Body of pancreas (tissue), 4 donors: ENCODE measurements around the gene FASTK. TPM values are rescaled to one million over a fixed set of nuclear protein-coding genes. Genes with fewer than 3 reads are reported as not detected.
A peak's percentile ranks its signal among the peaks of the same experiment; 100 is the strongest.

Experiments used
- ATAC-seq: fragments of 150-250 bp; one replicate; pipeline ENCODE4 v1.9.1; 2016
- DNase-seq, 4 donors: peaks; one replicate each; pipeline ENCODE4 v3.0.0-alpha.2; 2019
- H3K27ac ChIP-seq, 4 donors: fragments of 200-600 bp; sonication (generic); 1 replicate in 3 of 4; 2 replicates in 1 of 4; pipeline versions ENCODE4 v1.5.1 to v1.6.1; 2016 to 2019; ENCODE audit warnings: mild to moderate bottlenecking in 1 of 4, mixed read lengths in 1 of 4, moderate library complexity in 1 of 4
- H3K27me3 ChIP-seq, 2 donors: fragments of 200-600 bp; sonication (generic); one replicate each; pipeline ENCODE4 v1.6.0; 2016; ENCODE audit warnings: mild to moderate bottlenecking in 1 of 2
- H3K36me3 ChIP-seq, 2 donors: fragments of 200-600 bp; sonication (generic); replicated peaks in 1 of 2; 2 replicates each; pipeline ENCODE4 v1.5.1; 2016; ENCODE audit warnings: low read depth in 2 of 2; ENCODE audit not compliant: insufficient read depth in 1 of 2
- H3K4me1 ChIP-seq: fragments of 200-600 bp; sonication (generic); one replicate; pipeline ENCODE4 v1.6.0; 2016
- H3K4me3 ChIP-seq, 2 donors: fragments of 200-600 bp; sonication (generic); 1 replicate in 1 of 2; 2 replicates in 1 of 2; pipeline ENCODE4 v1.5.1; 2016 to 2019
- H3K9me3 ChIP-seq, 3 donors: fragments of 200-600 bp; sonication (generic); 1 replicate in 2 of 3; 2 replicates in 1 of 3; pipeline ENCODE4 v1.5.1; 2016
- POLR2A ChIP-seq, 3 donors: fragments of 450-650 bp; IDR thresholded peaks; one replicate each; pipeline ENCODE4 v1.6.1; 2016; ENCODE audit warnings: antibody characterized with exemption in 3 of 3, mild to moderate bottlenecking in 2 of 3
- WGBS, 2 donors: methylation state at CpG; one replicate each; pipeline ENCODE4 v1.1.5; 2017; 5-methylcytosine and 5-hydroxymethylcytosine counted together
- intact Hi-C: fragments of 100-400 bp; cut with DNase I; formaldehyde crosslinking; loops from one replicate; pipeline ENCODE4 v1.15.1; 2023
- total RNA-seq, 2 donors: library from RNA; depleted of rRNA; stranded (reverse); fragments of >200 nt; gene quantifications; one replicate each; pipeline ENCODE4 v1.1.0, GENCODE V29; 2016
- TF ChIP-seq, protein P1 (sequence below), 7 experiments: fragments of 450-650 bp in 4 of 7; fragments of 200-600 bp in 3 of 7; sonication (generic) in 3 of 7; IDR thresholded peaks; one replicate each; pipeline ENCODE4 v1.5.1; 2016 to 2019; ENCODE audit warnings: antibody characterized with exemption in 7 of 7

FASTK gene
- total RNA-seq, 2 donors from 2014 or later: 60.7 to 201 TPM

DNA sequence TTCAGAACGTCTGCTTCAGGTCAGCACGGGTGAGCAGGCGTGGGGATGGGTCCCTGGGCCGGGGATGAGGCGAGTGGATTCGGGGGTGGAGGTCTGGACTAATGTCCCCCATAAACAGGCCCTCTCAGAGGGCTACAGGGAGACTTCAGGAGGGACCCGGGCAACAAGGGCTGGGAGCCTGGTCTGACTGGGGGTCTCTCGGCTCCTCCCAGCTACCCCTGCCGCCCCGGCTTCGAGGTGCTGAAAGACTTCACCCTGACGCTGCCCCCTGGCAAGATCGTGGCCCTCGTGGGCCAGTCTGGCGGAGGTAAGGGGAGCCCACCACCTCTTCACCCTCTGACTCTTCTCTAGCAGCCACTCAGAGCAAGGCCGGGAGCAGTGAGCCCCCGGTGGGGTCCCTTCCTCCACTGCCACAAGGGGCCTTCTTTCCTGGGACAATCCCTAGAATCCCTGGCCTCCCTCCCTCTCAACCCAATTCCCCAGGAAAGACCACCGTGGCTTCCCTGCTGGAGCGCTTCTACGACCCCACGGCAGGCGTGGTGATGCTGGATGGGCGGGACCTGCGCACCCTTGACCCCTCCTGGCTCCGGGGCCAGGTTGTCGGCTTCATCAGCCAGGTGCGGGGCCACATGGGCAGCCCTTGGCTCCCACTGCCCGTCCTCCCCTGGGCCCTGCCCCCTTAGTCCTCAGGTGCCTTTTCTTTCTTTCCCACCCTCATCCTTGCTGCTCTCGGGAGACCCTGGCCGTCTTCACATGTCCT is 39.8 kb downstream of the FASTK start:
- Histone ChIP-seq H3K9me3 (no peaks in the 10 kb centered on the region), H3K4me3 (no peak overlapping the region), H3K4me1 (no peaks in the 10 kb centered on the region), H3K36me3 (peaks cover 0 to 7% of the 10 kb centered on the region in 2 donors), H3K27ac (no peak overlapping the region), H3K27me3 (no peaks in the 10 kb centered on the region)
- no peak for DNase-seq
- no peak for ATAC-seq
- TF ChIP-seq POLR2A (IDR thresholded peaks at IDR 0.05): no peak
- TF ChIP-seq, protein P1, sequence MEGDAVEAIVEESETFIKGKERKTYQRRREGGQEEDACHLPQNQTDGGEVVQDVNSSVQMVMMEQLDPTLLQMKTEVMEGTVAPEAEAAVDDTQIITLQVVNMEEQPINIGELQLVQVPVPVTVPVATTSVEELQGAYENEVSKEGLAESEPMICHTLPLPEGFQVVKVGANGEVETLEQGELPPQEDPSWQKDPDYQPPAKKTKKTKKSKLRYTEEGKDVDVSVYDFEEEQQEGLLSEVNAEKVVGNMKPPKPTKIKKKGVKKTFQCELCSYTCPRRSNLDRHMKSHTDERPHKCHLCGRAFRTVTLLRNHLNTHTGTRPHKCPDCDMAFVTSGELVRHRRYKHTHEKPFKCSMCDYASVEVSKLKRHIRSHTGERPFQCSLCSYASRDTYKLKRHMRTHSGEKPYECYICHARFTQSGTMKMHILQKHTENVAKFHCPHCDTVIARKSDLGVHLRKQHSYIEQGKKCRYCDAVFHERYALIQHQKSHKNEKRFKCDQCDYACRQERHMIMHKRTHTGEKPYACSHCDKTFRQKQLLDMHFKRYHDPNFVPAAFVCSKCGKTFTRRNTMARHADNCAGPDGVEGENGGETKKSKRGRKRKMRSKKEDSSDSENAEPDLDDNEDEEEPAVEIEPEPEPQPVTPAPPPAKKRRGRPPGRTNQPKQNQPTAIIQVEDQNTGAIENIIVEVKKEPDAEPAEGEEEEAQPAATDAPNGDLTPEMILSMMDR (IDR thresholded peaks at IDR 0.05): no peak
- WGBS, 2 donors: 88 to 90% methylated on average over 9 to 30 of the region's 30 CpGs
- intact Hi-C loops: no loop called here

DNA sequence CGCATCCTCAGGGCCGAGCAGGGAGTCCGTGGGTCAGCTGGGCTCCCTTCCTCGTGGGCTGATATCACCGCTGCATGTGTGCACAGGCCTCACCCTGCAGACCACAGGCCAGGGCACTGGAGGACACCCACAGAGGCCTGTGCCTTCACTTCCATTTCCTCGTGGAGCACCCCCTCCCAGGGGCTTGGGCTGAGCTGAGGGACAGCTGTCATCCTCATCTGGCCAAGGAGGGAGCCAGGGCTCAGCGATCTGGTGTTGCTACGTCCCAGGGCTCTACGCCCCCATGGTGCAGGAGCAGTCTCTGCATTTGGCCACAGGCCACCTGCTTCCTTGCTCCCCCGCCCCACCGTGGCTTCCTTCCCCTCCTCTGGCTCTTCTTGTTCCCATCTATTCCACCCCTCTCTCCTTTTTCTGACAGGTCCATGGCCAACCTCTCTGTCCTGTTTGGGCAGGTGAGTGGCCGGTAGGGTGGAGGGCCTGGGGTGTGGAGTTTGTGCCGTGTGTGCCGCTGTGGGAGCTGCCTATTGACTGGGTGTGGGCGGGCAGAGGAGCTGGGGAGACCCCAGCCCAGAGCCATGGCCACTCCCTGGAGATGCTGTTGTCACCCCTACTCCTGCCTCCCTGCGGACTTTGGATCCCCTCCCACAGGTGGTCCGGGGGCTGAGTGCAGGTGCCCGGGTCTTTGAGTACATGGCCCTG is 40.6 kb downstream of the FASTK start:
- H3K4me3 ChIP-seq: no peak overlapping the region
- H3K27ac ChIP-seq: peak overlapping the region in 1 of 4 donors; percentile 14
- H3K4me1 ChIP-seq: no peaks in the 10 kb centered on the region
- TF ChIP-seq POLR2A (IDR thresholded peaks at IDR 0.05): no peak
- TF ChIP-seq, protein P1 (IDR thresholded peaks at IDR 0.05): no peak
- 69 to 82% methylated on average over 16 to 18 of the region's 18 CpGs for WGBS, 2 donors
- intact Hi-C loops: no loop called here
- H3K27me3 ChIP-seq: no peaks in the 10 kb centered on the region
- H3K9me3 ChIP-seq: no peaks in the 10 kb centered on the region
- DNase-seq (no peak), ATAC-seq (no peak)
- H3K36me3 ChIP-seq: peaks cover 0 to 11% of the 10 kb centered on the region in 2 donors

DNA sequence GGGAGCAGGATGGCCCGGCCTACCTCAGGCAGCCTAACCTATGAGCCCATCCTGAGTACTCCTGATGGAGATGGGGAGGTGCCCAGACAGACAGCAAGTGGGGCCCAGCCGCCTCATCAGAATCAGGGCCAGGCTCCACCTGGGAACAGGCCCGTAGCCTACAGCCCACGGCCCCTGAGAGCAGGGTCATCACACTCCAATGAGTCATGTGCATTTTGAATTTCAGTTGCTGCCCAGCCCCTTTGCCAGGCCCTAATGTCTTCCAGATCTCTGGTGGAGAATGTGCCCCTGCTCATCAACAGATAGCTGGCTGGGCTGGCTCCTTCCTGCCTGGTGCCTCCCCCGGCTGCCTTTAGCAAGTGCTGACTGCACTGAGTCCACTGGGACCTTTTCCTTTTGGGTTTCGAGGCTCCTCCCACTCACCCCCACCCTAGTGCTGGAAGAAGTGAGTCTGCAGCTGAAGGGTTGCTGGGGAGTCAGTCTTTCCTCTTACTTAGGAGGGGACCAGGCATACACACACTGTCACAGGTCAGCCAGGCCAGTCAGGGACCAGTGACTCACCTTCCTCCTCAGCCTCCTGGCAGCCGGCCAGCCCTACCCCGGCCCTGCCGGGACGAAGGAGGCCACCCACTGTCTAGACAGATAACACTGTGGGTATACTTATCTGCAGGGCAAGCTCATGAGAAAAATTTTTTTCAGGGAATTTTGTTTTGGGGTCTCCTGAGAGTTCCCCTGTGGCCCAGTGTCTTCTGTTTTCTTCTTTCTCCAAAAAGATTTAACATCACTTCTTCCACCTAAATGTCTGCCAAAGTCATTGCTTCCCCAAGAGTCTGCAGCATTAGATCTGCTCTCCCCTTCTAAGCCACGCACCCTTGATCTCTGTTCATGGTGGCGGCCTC is 41.4 kb downstream of the FASTK start:
- 55 to 71% methylated on average over 9 to 12 of the region's 12 CpGs for WGBS, 2 donors
- no peaks in the 10 kb centered on the region for H3K27me3 ChIP-seq
- ATAC-seq (peak; percentile 59), DNase-seq (peak; percentile 45 to 74 (median 64))
- intact Hi-C loops: no loop called here
- peak overlapping the region in 1 of 4 donors; percentile 14 for H3K27ac ChIP-seq
- H3K9me3 ChIP-seq: no peaks in the 10 kb centered on the region
- no peak overlapping the region for H3K4me3 ChIP-seq
- H3K36me3 ChIP-seq: peaks cover 0 to 13% of the 10 kb centered on the region in 2 donors
- H3K4me1 ChIP-seq: no peaks in the 10 kb centered on the region
- no peak for TF ChIP-seq POLR2A (IDR thresholded peaks at IDR 0.05)
- TF ChIP-seq, protein P1 (IDR thresholded peaks at IDR 0.05): no peak

DNA sequence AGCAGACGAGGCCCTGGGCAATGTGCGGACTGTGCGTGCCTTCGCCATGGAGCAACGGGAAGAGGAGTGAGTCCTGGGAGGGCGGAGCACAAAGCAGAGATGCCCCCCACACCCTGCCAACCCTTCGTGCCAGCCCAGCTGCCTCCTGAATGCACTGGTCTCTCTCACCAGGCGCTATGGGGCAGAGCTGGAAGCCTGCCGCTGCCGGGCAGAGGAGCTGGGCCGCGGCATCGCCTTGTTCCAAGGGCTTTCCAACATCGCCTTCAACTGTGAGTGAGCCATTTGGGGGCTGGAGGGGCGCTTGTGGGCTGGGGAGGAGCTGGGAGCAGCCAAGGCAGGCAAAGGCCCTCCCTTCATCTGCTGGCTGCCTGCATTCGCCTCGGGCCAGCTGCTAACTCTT is 44.7 kb downstream of the FASTK start:
- TF ChIP-seq, protein P1 (IDR thresholded peaks at IDR 0.05): no peak
- TF ChIP-seq POLR2A (IDR thresholded peaks at IDR 0.05): no peak
- 89 to 97% methylated on average over 15 to 17 of the region's 17 CpGs for WGBS, 2 donors
- Histone ChIP-seq H3K27me3 (no peaks in the 10 kb centered on the region), H3K4me1 (no peaks in the 10 kb centered on the region), H3K27ac (no peak overlapping the region), H3K36me3 (peaks cover 0 to 13% of the 10 kb centered on the region in 2 donors), H3K9me3 (no peaks in the 10 kb centered on the region), H3K4me3 (no peak overlapping the region)
- DNase-seq (no peak), ATAC-seq (no peak)
- intact Hi-C loops: no loop called here
